ENCODE measurements around the gene CAMK1D.
A peak's percentile ranks its signal among the peaks of the same experiment; 100 is the strongest.

CAMK1D gene

GRCh38 chr10:12633776-12634620 lies 284.7 kb downstream of the CAMK1D start:
- no peak for DNase-seq

- DNase-seq, result no peak
These were observed 285.2 kb downstream of the CAMK1D start for GRCh38 chr10:12634621-12634931.

GRCh38 chr10:12635127-12635541 lies 285.8 kb downstream of the CAMK1D start:
- DNase-seq, result no peak

GRCh38 chr10:12636571-12636970 lies 287.2 kb downstream of the CAMK1D start:
- no peak for DNase-seq

- no peak for DNase-seq
These were observed 288.3 kb downstream of the CAMK1D start for GRCh38 chr10:12637649-12638048.

- DNase-seq, result peak; percentile 72
These were observed 288.8 kb downstream of the CAMK1D start for GRCh38 chr10:12638103-12638502.

- no peak for DNase-seq
These were observed 289.4 kb downstream of the CAMK1D start for GRCh38 chr10:12638781-12639180.

- DNase-seq, result peak; percentile 9
These were observed 290.9 kb downstream of the CAMK1D start for GRCh38 chr10:12639996-12640944.

GRCh38 chr10:12642036-12642435 lies 292.7 kb downstream of the CAMK1D start:
- DNase-seq, result no peak

GRCh38 chr10:12643279-12643678 lies 293.9 kb downstream of the CAMK1D start:
- DNase-seq, result no peak

- DNase-seq, result no peak
These were observed 295.2 kb downstream of the CAMK1D start for GRCh38 chr10:12644380-12645144.

GRCh38 chr10:12645449-12645848 lies 296.1 kb downstream of the CAMK1D start:
- no peak for DNase-seq

GRCh38 chr10:12649012-12649584 lies 299.8 kb downstream of the CAMK1D start:
- DNase-seq, result no peak

- DNase-seq, result no peak
These were observed 300.8 kb downstream of the CAMK1D start for GRCh38 chr10:12650122-12650521.

- no peak for DNase-seq
These were observed 301.4 kb downstream of the CAMK1D start for GRCh38 chr10:12650538-12651298.

- no peak for DNase-seq
These were observed 306.6 kb downstream of the CAMK1D start for GRCh38 chr10:12655940-12656339.

GRCh38 chr10:12656518-12657142 lies 307.3 kb downstream of the CAMK1D start:
- DNase-seq, result peak; percentile 26

GRCh38 chr10:12657489-12657888 lies 308.1 kb downstream of the CAMK1D start:
- no peak for DNase-seq

- no peak for DNase-seq
These were observed 309.2 kb downstream of the CAMK1D start for GRCh38 chr10:12658526-12658925.

- DNase-seq, result no peak
These were observed 310.4 kb downstream of the CAMK1D start for GRCh38 chr10:12659706-12660105.

- no peak for DNase-seq
These were observed 311.5 kb downstream of the CAMK1D start for GRCh38 chr10:12660812-12661211.
